Measurements from ENCODE around the gene C1QTNF6. TPM values are rescaled to one million over a fixed set of nuclear protein-coding genes. Genes with fewer than 3 reads are reported as not detected.

Gene C1QTNF6
- total and polyA plus RNA-seq, 2 of the 8 experiments (the other 6 are each of a cell fraction or from before 2014, with no cell fraction given): 3.1 to 6.5 TPM

GRCh38 chr22:37212174-37212906 lies 24.3 kb upstream of the C1QTNF6 start, which contains the start of gene SSTR3:
TSS of gene SSTR3 (minus strand) at chr22:37212477. CDS start at chr22:37207803, 4,674 bp downstream.
- Histone ChIP-seq H3K36me3 (ENCODE audit: control insufficient read depth in 2 of 4, insufficient read depth in 4 of 4, low read length in 3 of 4) (no peaks in the 10 kb centered on the region), H4K8ac (ENCODE audit: extremely low read depth, insufficient read depth, low read length) (peak within 1 kb of the TSS; percentile 36), H2BK20ac (ENCODE audit: low read length) (no peak within 1 kb of the TSS), H3K27ac (ENCODE audit: low read depth, low read length) (no peak within 1 kb of the TSS), H3K4me1 (replicated peaks in 1 of 4; ENCODE audit: control insufficient read depth in 3 of 4, insufficient read depth in 4 of 4, low read length in 3 of 4) (peaks cover 0 to 8% (median 3%) of the 10 kb centered on the region in 4 experiments; a peak in 6 of 7 replicates), H4K91ac (replicated peaks; ENCODE audit: insufficient read length, low read length) (no peak within 1 kb of the TSS), H3K56ac (replicated peaks; ENCODE audit: insufficient read length, low read depth, low read length) (no peak within 1 kb of the TSS), H3K18ac (ENCODE audit: extremely low read depth, low read length) (peak within 1 kb of the TSS; percentile 48), H2BK120ac (replicated peaks; ENCODE audit: low read depth, low read length) (no peak within 1 kb of the TSS), H3K4ac (replicated peaks; ENCODE audit: insufficient read length, low read depth, low read length) (no peak within 1 kb of the TSS), H3K4me2 (ENCODE audit: insufficient read depth in 1 of 2, low read depth in 2 of 2, low read length in 2 of 2) (peak within 1 kb of the TSS; percentile 76 to 81), H3K23me2 (ENCODE audit: low read depth, low read length) (peaks cover 3% of the 10 kb centered on the region; the same call in 1 of the 2 replicates), H2AFZ (ENCODE audit: low read length) (peak within 1 kb of the TSS; percentile 88; the same call in 1 of the 2 replicates), H2BK12ac (ENCODE audit: low read depth, low read length) (peak within 1 kb of the TSS; percentile 27; the same call in 1 of the 2 replicates), H3K14ac (ENCODE audit: insufficient read length) (no peak within 1 kb of the TSS), H3K9ac (replicated peaks in 1 of 4; ENCODE audit: extremely low read depth in 1 of 4, low read depth in 3 of 4, low read length in 3 of 4) (no peak within 1 kb of the TSS), H3K23ac (ENCODE audit: insufficient read length) (no peak within 1 kb of the TSS), H2BK15ac (ENCODE audit: low read length) (peak within 1 kb of the TSS; percentile 81; the same call in 1 of the 2 replicates), H3K9me3 (ENCODE audit: insufficient read depth in 2 of 2, low read depth in 1 of 2, low read length in 1 of 2) (no peaks in the 10 kb centered on the region), H3K79me2 (ENCODE audit: control insufficient read depth in 1 of 2, insufficient read depth in 2 of 2, low read length in 2 of 2) (no peaks in the 10 kb centered on the region), H4K5ac (ENCODE audit: insufficient read length, low read depth, low read length) (peak within 1 kb of the TSS; percentile 25), H3K27me3 (replicated peaks in 1 of 4; ENCODE audit: control insufficient read depth in 3 of 4, extremely low read depth in 1 of 4, insufficient read depth in 3 of 4, low read length in 3 of 4) (peaks cover 0 to 4% (median 1%) of the 10 kb centered on the region in 4 experiments; a peak in 3 of 7 replicates), H3K79me1 (ENCODE audit: low read depth, low read length) (no peaks in the 10 kb centered on the region), H2AK5ac (ENCODE audit: low read depth, low read length) (no peak within 1 kb of the TSS), H2BK5ac (ENCODE audit: low read depth, low read length) (peak within 1 kb of the TSS; percentile 24; the same call in 1 of the 2 replicates), H4K20me1 (replicated peaks in 1 of 2; ENCODE audit: control insufficient read depth in 1 of 2, insufficient read depth in 2 of 2, low read length in 2 of 2) (no peaks in the 10 kb centered on the region), H3K4me3 (ENCODE audit: extremely low read depth in 1 of 4, insufficient read depth in 2 of 4, low read depth in 3 of 4, low read length in 4 of 4) (peak within 1 kb of the TSS in 3 of 4 experiments; percentile 16 to 50 (median 26); a peak in 4 of 8 replicates)
- ChIA-PET CTCF (ENCODE audit: partially characterized antibody) (interaction anchor here (0.6 to 1.4 kb wide), 5 partner anchors 13 to 517 kb away, joined by 3 to 4 read pairs (median 3); no protein-coding TSS in a partner anchor), POLR2A (ENCODE audit: partially characterized antibody) (interaction anchor here (1.6 kb wide), 1 partner anchor 10 kb away, joined by 3 read pairs; no protein-coding TSS in a partner anchor)
- DNase-seq (ENCODE audit: low read depth in 1 of 2, low spot score in 2 of 2): peak in 1 of 2 experiments; percentile 62
- WGBS, 2 experiments (ENCODE audit: extremely low coverage in 1 of 2, insufficient coverage in 1 of 2, insufficient read length in 1 of 2, insufficient replicate concordance in 2 of 2, low coverage in 1 of 2, low lambda C conversion rate in 2 of 2, missing lambda C conversion rate in 1 of 2): 38% methylated on average over 14 of the region's 23 CpGs; no CpG with 5 or more reads in 1 of the 2 experiments
- TF ChIP-seq CREB1 (IDR thresholded peaks at IDR 0.05) (no peak), ASH2L (IDR thresholded peaks at IDR 0.05; ENCODE audit: low read length) (no peak), EGR1 (IDR thresholded peaks at IDR 0.05; ENCODE audit: borderline replicate concordance, low read depth, low read length) (peak; percentile 61), EZH2 (IDR thresholded peaks at IDR 0.05; ENCODE audit: low read depth, low read length, severe bottlenecking) (no peak), RFX5 (IDR thresholded peaks at IDR 0.05; ENCODE audit: borderline replicate concordance, low read depth, low read length) (peak; percentile 44; the same call in 1 of the 2 replicates), NANOG (IDR thresholded peaks at IDR 0.05; ENCODE audit: insufficient read depth, low read depth, low read length, poor library complexity, severe bottlenecking) (no peak), JUN (IDR thresholded peaks at IDR 0.05; ENCODE audit: low read depth, low read length) (no peak), KDM1A (IDR thresholded peaks at IDR 0.05; ENCODE audit: borderline replicate concordance, low read length) (peak; percentile 63; the same call in 1 of the 2 replicates), MAFK (IDR thresholded peaks at IDR 0.05; ENCODE audit: low read depth, low read length) (no peak)
- FAIRE-seq: no peak

Data from H1 (cell line).